Gastroesophageal sphincter (tissue), 3 donors: Measurements from ENCODE around the gene HSD17B11.

Source experiments
- EP300 ChIP-seq: sonication (generic); formaldehyde crosslinking; IDR thresholded peaks from one replicate; pipeline ENCODE4 v1.6.1; 2017; ENCODE audit warnings: antibody characterized with exemption, mild to moderate bottlenecking
- POLR2A ChIP-seq, 2 donors: fragments of 450-650 bp; IDR thresholded peaks; one replicate each; pipeline ENCODE4 v1.6.1; 2017; ENCODE audit warnings: antibody characterized with exemption in 2 of 2, mild to moderate bottlenecking in 2 of 2, moderate library complexity in 1 of 2
- TF ChIP-seq, protein P1 (sequence below), 4 experiments: fragments of 200-600 bp in 2 of 4; fragments of 450-650 bp in 2 of 4; sonication (generic) in 1 of 4; IDR thresholded peaks; one replicate each; pipeline ENCODE4 v1.5.1; 2017 to 2019; ENCODE audit warnings: antibody characterized with exemption in 4 of 4, mild to moderate bottlenecking in 2 of 4, moderate library complexity in 2 of 4

DNA sequence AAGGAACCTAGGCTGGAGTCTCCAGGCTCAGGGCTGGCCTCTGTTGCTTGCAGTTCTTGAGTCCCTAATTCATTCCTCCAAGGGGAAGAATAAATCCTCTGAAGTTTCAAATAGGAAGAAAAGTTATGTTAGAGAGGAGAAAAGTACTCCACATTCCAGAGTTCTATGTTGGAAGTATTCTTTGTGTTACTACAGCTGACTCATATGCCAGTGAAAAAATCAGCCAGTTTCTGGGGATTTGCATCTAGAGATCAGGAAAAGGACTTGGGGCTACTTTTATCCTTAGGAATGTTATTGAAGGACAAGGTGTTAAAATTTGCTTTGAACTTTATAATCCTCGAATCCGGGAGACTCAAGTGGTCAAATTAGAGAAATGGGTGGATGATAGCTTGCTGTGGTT is 19.7 kb upstream of the HSD17B11 start:
- TF ChIP-seq, protein P1, sequence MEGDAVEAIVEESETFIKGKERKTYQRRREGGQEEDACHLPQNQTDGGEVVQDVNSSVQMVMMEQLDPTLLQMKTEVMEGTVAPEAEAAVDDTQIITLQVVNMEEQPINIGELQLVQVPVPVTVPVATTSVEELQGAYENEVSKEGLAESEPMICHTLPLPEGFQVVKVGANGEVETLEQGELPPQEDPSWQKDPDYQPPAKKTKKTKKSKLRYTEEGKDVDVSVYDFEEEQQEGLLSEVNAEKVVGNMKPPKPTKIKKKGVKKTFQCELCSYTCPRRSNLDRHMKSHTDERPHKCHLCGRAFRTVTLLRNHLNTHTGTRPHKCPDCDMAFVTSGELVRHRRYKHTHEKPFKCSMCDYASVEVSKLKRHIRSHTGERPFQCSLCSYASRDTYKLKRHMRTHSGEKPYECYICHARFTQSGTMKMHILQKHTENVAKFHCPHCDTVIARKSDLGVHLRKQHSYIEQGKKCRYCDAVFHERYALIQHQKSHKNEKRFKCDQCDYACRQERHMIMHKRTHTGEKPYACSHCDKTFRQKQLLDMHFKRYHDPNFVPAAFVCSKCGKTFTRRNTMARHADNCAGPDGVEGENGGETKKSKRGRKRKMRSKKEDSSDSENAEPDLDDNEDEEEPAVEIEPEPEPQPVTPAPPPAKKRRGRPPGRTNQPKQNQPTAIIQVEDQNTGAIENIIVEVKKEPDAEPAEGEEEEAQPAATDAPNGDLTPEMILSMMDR (IDR thresholded peaks at IDR 0.05): no peak
- TF ChIP-seq POLR2A (IDR thresholded peaks at IDR 0.05): no peak
- no peak for TF ChIP-seq EP300
